ENCODE data around the gene GREB1. TPM values are rescaled to one million over a fixed set of nuclear protein-coding genes. Genes with fewer than 3 reads are reported as not detected.

Gene GREB1
- total and polyA plus RNA-seq, 2 of the 13 experiments (the other 11 are each of a cell fraction or from before 2014, with no cell fraction given): 31.3 to 61.2 TPM

DNA sequence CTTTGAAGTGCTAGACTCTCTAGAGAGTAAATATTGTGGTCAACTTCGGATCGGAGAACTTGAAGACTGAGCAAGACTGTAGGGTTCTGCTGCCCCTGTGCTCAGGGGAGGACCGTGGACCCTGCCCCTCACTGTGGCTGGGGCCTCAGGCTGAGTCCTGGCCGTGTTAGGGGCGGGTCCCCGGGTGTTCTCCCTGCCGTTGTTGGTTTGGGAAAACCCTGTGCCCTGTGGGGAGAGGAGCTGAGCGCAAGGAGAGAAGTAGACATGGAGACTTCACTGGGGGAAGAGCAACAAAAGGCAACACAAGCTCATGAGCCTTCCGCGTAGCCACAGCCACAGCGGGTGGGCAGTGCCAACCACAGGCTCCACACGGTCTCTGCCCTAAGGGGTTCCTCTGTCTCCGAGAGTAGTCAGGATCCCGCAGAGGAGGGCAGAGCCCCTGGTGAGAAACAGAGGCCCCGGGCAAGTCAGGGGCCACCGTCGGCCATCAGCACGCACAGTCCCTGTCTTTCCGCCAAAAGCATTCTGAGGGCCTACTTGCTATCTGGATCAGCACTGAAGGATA, 83.1 kb downstream of the GREB1 start:
- H3K36me3 ChIP-seq (replicated peaks in 1 of 2; ENCODE audit: control insufficient read depth in 1 of 2, insufficient read depth in 2 of 2, low read length in 2 of 2): peaks cover 69 to 99% of the 10 kb centered on the region in 2 experiments
- POLR2A ChIA-PET: no interaction called here
- TF ChIP-seq, protein P1, sequence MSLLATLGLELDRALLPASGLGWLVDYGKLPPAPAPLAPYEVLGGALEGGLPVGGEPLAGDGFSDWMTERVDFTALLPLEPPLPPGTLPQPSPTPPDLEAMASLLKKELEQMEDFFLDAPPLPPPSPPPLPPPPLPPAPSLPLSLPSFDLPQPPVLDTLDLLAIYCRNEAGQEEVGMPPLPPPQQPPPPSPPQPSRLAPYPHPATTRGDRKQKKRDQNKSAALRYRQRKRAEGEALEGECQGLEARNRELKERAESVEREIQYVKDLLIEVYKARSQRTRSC (CRISPR knock-in tag; IDR thresholded peaks at IDR 0.05; ENCODE audit: low read depth): no peak
- TF ChIP-seq, protein P2, sequence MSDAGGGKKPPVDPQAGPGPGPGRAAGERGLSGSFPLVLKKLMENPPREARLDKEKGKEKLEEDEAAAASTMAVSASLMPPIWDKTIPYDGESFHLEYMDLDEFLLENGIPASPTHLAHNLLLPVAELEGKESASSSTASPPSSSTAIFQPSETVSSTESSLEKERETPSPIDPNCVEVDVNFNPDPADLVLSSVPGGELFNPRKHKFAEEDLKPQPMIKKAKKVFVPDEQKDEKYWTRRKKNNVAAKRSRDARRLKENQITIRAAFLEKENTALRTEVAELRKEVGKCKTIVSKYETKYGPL (CRISPR knock-in tag; IDR thresholded peaks at IDR 0.05): no peak
- TF ChIP-seq MTF2 (CRISPR knock-in tag; IDR thresholded peaks at IDR 0.05; ENCODE audit: borderline replicate concordance): no peak
- TF ChIP-seq ZNF562 (CRISPR knock-in tag; IDR thresholded peaks at IDR 0.05; ENCODE audit: borderline replicate concordance): no peak
- no peak for TF ChIP-seq RAD51 (IDR thresholded peaks at IDR 0.05; ENCODE audit: borderline replicate concordance)
- TF ChIP-seq ATM (IDR thresholded peaks at IDR 0.05; ENCODE audit: borderline replicate concordance): no peak
- no peak for TF ChIP-seq ARHGAP35 (CRISPR knock-in tag; IDR thresholded peaks at IDR 0.05; ENCODE audit: borderline replicate concordance)
- TF ChIP-seq, protein P3, sequence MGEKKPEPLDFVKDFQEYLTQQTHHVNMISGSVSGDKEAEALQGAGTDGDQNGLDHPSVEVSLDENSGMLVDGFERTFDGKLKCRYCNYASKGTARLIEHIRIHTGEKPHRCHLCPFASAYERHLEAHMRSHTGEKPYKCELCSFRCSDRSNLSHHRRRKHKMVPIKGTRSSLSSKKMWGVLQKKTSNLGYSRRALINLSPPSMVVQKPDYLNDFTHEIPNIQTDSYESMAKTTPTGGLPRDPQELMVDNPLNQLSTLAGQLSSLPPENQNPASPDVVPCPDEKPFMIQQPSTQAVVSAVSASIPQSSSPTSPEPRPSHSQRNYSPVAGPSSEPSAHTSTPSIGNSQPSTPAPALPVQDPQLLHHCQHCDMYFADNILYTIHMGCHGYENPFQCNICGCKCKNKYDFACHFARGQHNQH (CRISPR knock-in tag; IDR thresholded peaks at IDR 0.05): no peak
- no peak for TF ChIP-seq KDM4B (CRISPR knock-in tag; IDR thresholded peaks at IDR 0.05)
- TF ChIP-seq REL (CRISPR knock-in tag; conservative IDR thresholded peaks at IDR 0.05): no peak
- TF ChIP-seq PAX8 (CRISPR knock-in tag; IDR thresholded peaks at IDR 0.05; ENCODE audit: borderline replicate concordance): no peak
- ATAC-seq (no peak; the same call in 2 of the 3 replicates), FAIRE-seq (no peak), DNase-seq (ENCODE audit: low spot score) (no peak)
- H3K4me3 ChIP-seq (replicated peaks in 1 of 3; ENCODE audit: insufficient read depth in 1 of 3, low read depth in 2 of 3, low read length in 3 of 3): no peak overlapping the region
- no peak overlapping the region for H2AFZ ChIP-seq (ENCODE audit: low read length)
- H3K4me1 ChIP-seq (ENCODE audit: insufficient read depth, low read length): no peaks in the 10 kb centered on the region
- H3K27ac ChIP-seq (ENCODE audit: extremely low read length, insufficient read depth, low read length): no peak overlapping the region
- no peaks in the 10 kb centered on the region for H3K79me2 ChIP-seq (ENCODE audit: insufficient read depth, low read length)
- CTCF ChIA-PET (ENCODE audit: low intra/inter-chr PET ratio, low total read pairs): no interaction called here
- no peaks in the 10 kb centered on the region for H3K27me3 ChIP-seq (ENCODE audit: control insufficient read depth in 1 of 2, insufficient read depth in 2 of 2, low read length in 2 of 2)
- H3K4me2 ChIP-seq (ENCODE audit: low read depth, low read length): no peak overlapping the region
- in situ Hi-C loops (cut with HindIII; ENCODE audit: extremely low pct_ligation_motif_present, low pct_unique_long_range_greater_than_20kb): no loop called here
- intact Hi-C loops (cut with micrococcal nuclease; ENCODE audit: unreplicated experiment): no loop called here
- H3K9me3 ChIP-seq (ENCODE audit: low read length): no peaks in the 10 kb centered on the region
- no peaks in the 10 kb centered on the region; the same call in 1 of the 2 replicates for H4K20me1 ChIP-seq (ENCODE audit: insufficient read depth, low read length)
- no peak overlapping the region for H3K9ac ChIP-seq (ENCODE audit: insufficient read depth, low read depth, low read length)
- BruUV-seq (replicated peaks): no TSS peak
- 89% methylated on average over 16 of the region's 19 CpGs for whole genome bisulfite sequencing (ENCODE audit: low lambda C conversion rate)

All from HepG2 (cell line).